AG04450 (cell line): ENCODE measurements around the gene RAE1. TPM values are rescaled to one million over a fixed set of nuclear protein-coding genes. Genes with fewer than 3 reads are reported as not detected.

ENCODE experiments used
- CTCF ChIA-PET: fragments of 300-600, 350-600 bp; formaldehyde crosslinking; extraction: SDS; loops from one replicate; lab custom pipeline; 2022; ENCODE audit warnings: antibody characterized with exemption, inconsistent platforms; lab: Charles Lee
- POLR2A ChIA-PET: fragments of 350-600 bp; formaldehyde crosslinking; extraction: SDS; loops from one replicate; lab custom pipeline; 2021; ENCODE audit warnings: antibody characterized with exemption, inconsistent platforms; lab: Yijun Ruan, JAX
- DNase-seq: peaks from one replicate; pipeline ENCODE4 v3.0.0-alpha.2; 2011; ENCODE audit warnings: low read depth, low spot score
- H3K27ac ChIP-seq: one replicate; pipeline ENCODE4 v1.5.1; 2012; ENCODE audit warnings: low read depth, low read length, control low read depth
- H3K27me3 ChIP-seq: one replicate; pipeline ENCODE4 v1.6.0; 2012; ENCODE audit warnings: low read length; ENCODE audit not compliant: control insufficient read depth, insufficient read depth
- H3K4me3 ChIP-seq: 2 replicates; pipeline ENCODE4 v1.5.1; 2011; ENCODE audit warnings: mild to moderate bottlenecking, low read depth, low read length, control low read depth
- H3K9me3 ChIP-seq: 2 replicates; pipeline ENCODE4 v1.5.1; 2012; ENCODE audit warnings: low read length; ENCODE audit not compliant: control insufficient read depth, insufficient read depth
- polyA plus RNA-seq: library from polyadenylated mRNA; depleted of rRNA; stranded (reverse); fragments of >200 nt; gene quantifications from 2 replicates; pipeline ENCODE4 v1.2.3, GENCODE V29; 2011
- TF ChIP-seq, protein P1 (sequence below): IDR thresholded peaks from 2 replicates; pipeline ENCODE4 v1.5.1; 2011; ENCODE audit warnings: low read depth, low read length, control low read depth, inconsistent platforms

Gene RAE1
- polyA plus RNA-seq, 1 experiment, result 45.8 TPM

DNA sequence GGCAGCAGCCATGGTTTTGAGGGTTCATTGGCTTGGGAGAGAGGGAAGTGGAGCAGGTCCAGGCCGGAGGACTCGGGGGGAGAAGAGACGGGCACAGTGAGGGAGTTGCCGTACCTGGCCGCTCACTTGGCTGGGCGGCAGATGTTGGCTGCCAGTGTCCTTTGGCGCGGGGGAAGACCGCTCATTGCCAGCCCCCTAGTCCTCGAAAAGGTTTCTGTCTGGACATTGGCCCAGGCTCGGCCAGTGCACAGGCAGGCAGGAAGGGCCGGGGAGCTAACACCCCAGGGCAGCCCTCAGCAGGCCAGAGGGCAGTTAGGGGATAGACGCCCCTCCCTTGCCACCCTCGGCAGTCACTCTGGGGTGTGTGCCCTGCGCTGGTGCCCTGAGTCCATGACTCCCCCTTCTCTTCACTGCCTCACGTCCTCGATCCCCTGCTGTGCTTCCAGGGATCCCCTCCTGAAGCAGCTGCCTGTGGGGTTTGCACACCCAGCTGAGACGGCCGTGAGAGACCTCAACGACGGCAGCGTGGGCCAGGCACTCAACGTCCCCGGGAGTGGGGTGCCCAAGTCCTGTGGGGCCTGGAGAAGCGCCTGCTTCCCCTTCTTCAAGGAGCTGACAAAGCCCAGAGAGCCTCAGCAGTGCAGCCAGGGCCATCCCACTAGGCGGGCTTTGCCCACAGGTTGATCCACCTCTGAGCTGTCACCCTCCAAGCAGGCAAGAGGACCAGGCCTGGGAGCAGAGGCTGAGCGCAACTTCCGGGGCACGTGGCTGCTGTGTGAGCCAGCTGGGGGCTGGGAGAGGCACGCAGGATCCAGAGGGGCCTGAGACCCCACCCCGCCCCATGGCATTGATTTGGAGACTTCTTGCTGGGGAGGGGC, 60.6 kb downstream of the RAE1 start:
- DNase-seq, result no peak
- ChIA-PET POLR2A (no interaction called here), CTCF (interaction anchor here (1.2 kb wide), 1 partner anchor 102 kb away, joined by 3 read pairs; no protein-coding TSS in a partner anchor)
- Histone ChIP-seq H3K27ac (no peak overlapping the region), H3K9me3 (no peaks in the 10 kb centered on the region; the same call in 1 of the 2 replicates), H3K4me3 (no peak overlapping the region), H3K27me3 (peaks cover 4% of the 10 kb centered on the region)
- TF ChIP-seq, protein P1, sequence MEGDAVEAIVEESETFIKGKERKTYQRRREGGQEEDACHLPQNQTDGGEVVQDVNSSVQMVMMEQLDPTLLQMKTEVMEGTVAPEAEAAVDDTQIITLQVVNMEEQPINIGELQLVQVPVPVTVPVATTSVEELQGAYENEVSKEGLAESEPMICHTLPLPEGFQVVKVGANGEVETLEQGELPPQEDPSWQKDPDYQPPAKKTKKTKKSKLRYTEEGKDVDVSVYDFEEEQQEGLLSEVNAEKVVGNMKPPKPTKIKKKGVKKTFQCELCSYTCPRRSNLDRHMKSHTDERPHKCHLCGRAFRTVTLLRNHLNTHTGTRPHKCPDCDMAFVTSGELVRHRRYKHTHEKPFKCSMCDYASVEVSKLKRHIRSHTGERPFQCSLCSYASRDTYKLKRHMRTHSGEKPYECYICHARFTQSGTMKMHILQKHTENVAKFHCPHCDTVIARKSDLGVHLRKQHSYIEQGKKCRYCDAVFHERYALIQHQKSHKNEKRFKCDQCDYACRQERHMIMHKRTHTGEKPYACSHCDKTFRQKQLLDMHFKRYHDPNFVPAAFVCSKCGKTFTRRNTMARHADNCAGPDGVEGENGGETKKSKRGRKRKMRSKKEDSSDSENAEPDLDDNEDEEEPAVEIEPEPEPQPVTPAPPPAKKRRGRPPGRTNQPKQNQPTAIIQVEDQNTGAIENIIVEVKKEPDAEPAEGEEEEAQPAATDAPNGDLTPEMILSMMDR, result no peak

GRCh38 chr20:57412347-57413029, 61.4 kb downstream of the RAE1 start:
- Histone ChIP-seq H3K27me3 (peaks cover 4% of the 10 kb centered on the region), H3K9me3 (no peaks in the 10 kb centered on the region; the same call in 1 of the 2 replicates), H3K27ac (no peak overlapping the region), H3K4me3 (no peak overlapping the region)
- ChIA-PET POLR2A (no interaction called here), CTCF (interaction anchor here (1.0 to 1.2 kb wide), 2 partner anchors 61 to 101 kb away, joined by 3 to 4 read pairs; no protein-coding TSS in a partner anchor)
- TF ChIP-seq, protein P1, result no peak
- DNase-seq, result no peak

DNA sequence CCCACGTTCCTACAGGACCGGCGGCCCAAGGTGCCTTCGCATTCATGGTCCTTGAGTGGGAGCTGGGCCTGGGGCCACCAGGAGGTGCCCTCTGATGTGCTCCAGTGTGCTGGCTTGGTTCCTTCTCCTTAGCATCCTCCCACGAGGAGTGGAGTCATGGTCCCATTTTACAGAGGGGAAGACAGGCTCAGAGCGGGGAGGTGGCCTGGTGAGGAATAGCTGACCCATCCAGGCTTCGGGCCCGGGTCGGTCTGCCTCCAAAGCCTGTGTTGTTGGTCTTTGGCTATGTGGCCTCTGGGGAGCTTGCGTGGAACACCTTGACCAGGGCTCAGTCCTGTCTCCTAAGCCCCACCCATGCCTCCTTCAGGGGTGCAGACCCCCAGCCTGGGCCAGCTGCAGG, 62.9 kb downstream of the RAE1 start:
- no peak overlapping the region for H3K4me3 ChIP-seq
- no peaks in the 10 kb centered on the region; the same call in 1 of the 2 replicates for H3K9me3 ChIP-seq
- CTCF ChIA-PET, result no interaction called here
- peaks cover 8% of the 10 kb centered on the region for H3K27me3 ChIP-seq
- no peak overlapping the region for H3K27ac ChIP-seq
- POLR2A ChIA-PET, result no interaction called here
- TF ChIP-seq, protein P1, result no peak
- no peak for DNase-seq

GRCh38 chr20:57414867-57415592, 64.0 kb downstream of the RAE1 start:
- TF ChIP-seq, protein P1, result no peak
- no peak overlapping the region for H3K27ac ChIP-seq
- CTCF ChIA-PET, result no interaction called here
- no peak overlapping the region for H3K4me3 ChIP-seq
- peaks cover 9% of the 10 kb centered on the region for H3K27me3 ChIP-seq
- no peak for DNase-seq
- POLR2A ChIA-PET, result no interaction called here
- no peaks in the 10 kb centered on the region; the same call in 1 of the 2 replicates for H3K9me3 ChIP-seq
